CD4-positive, alpha-beta T cell treated with Interferon gamma for 1 hour (primary cell): Measurements from ENCODE around the gene PDSS2.
"Not testable (repeated sequence)": the region's sequence is repeated elsewhere in the genome, so short reads cannot be mapped to it uniquely, and the experiment has no call there.

ENCODE experiments used
- DNase-seq: peaks from one replicate; pipeline ENCODE4 v3.0.0-alpha.2; 2020

Gene PDSS2

GRCh38 chr6:107459283-107460082 lies at the start of gene PDSS2:
TSS of gene PDSS2 (minus strand) at chr6:107459564. CDS start at chr6:107459285, 279 bp downstream.
- peak; percentile 96 for DNase-seq

GRCh38 chr6:107506145-107506544 lies 46.8 kb upstream of the PDSS2 start:
- no peak for DNase-seq

- no peak for DNase-seq
Observed at GRCh38 chr6:107504270-107505026, 45.1 kb upstream of the PDSS2 start.

- DNase-seq: no peak
Observed at GRCh38 chr6:107496892-107497684, 37.7 kb upstream of the PDSS2 start.

- DNase-seq: no peak
Observed at GRCh38 chr6:107495971-107496370, 36.6 kb upstream of the PDSS2 start.

- no peak for DNase-seq
Observed at GRCh38 chr6:107495196-107495643, 35.9 kb upstream of the PDSS2 start.

GRCh38 chr6:107493158-107494057 lies 34.0 kb upstream of the PDSS2 start:
- no peak for DNase-seq

GRCh38 chr6:107491760-107492660 lies 32.6 kb upstream of the PDSS2 start:
- DNase-seq: no peak

- no peak for DNase-seq
Observed at GRCh38 chr6:107491138-107491609, 31.8 kb upstream of the PDSS2 start.

- DNase-seq: no peak
Observed at GRCh38 chr6:107490566-107491137, 31.3 kb upstream of the PDSS2 start.

GRCh38 chr6:107489636-107490565 lies 30.5 kb upstream of the PDSS2 start, which contains the start of gene SOBP:
TSS of gene SOBP (plus strand) at chr6:107490117. CDS start at chr6:107490617, 500 bp downstream.
- peak; percentile 40 for DNase-seq

- DNase-seq: no peak
Observed at GRCh38 chr6:107488875-107489635, 29.7 kb upstream of the PDSS2 start.

- no peak for DNase-seq
Observed at GRCh38 chr6:107488174-107488874, 29.0 kb upstream of the PDSS2 start.

- no peak for DNase-seq
Observed at GRCh38 chr6:107485157-107485556, 25.8 kb upstream of the PDSS2 start.

GRCh38 chr6:107479089-107479690 lies 19.8 kb upstream of the PDSS2 start:
- no peak for DNase-seq

- DNase-seq: not testable (repeated sequence)
Observed at GRCh38 chr6:107475826-107476225, 16.5 kb upstream of the PDSS2 start.

- not testable (repeated sequence) for DNase-seq
Observed at GRCh38 chr6:107475360-107475759, 16.0 kb upstream of the PDSS2 start.
